Activated naive CD4-positive, alpha-beta T cell treated with anti-CD3 and anti-CD28 coated beads, Interleukin-2, amount 50 U/mL, for 72 hours (primary cell): Measurements from ENCODE around the gene SIX5. TPM values are rescaled to one million over a fixed set of nuclear protein-coding genes. Genes with fewer than 3 reads are reported as not detected.

Source experiments
- ATAC-seq, 2 donors: fragments of 150-1000 bp; cut with Tn5 transposase; 2 replicates each; pipeline ENCODE4 v1.10.0; 2021; ENCODE audit warnings: mild to moderate bottlenecking in 2 of 2, moderate library complexity in 2 of 2
- DNase-seq, 2 donors: peaks; one replicate each; pipeline ENCODE4 v3.0.0; 2021 to 2022; ENCODE audit warnings: low spot score in 2 of 2
- H3K27ac Mint-ChIP-seq, 2 donors: one replicate each; pipeline ENCODE4 v1.8.0; 2022; ENCODE audit warnings: mild to moderate bottlenecking in 2 of 2, mixed read lengths in 2 of 2
- H3K36me3 Mint-ChIP-seq, 2 donors: one replicate each; pipeline ENCODE4 v1.8.0; 2022; ENCODE audit warnings: mixed read lengths in 2 of 2
- H3K9me3 Mint-ChIP-seq, 2 donors: one replicate each; pipeline ENCODE4 v1.8.0; 2022; ENCODE audit warnings: mixed read lengths in 2 of 2
- total RNA-seq, 2 donors: library from RNA; stranded (reverse); gene quantifications; one replicate each; pipeline ENCODE4 v1.2.3, GENCODE V29; 2022

Gene SIX5
- 1 to 10 TPM; 2.7 to 4.3 TPM for total RNA-seq

- Mint-ChIP-seq H3K36me3 (no peaks in the 10 kb centered on the region), H3K27ac (peak within 1 kb of the TSS; percentile 68 to 79), H3K9me3 (no peaks in the 10 kb centered on the region)
- peak; percentile 96 to 99 for DNase-seq
- ATAC-seq: peak; percentile 73
Observed at GRCh38 chr19:45768984-45769782, at the start of gene SIX5. TSS of gene SIX5 (minus strand) at chr19:45769252. CDS start at chr19:45768844, 408 bp downstream.

GRCh38 chr19:45817725-45818301, 48.8 kb upstream of the SIX5 start:
- DNase-seq: no peak
- Mint-ChIP-seq H3K9me3 (no peaks in the 10 kb centered on the region), H3K27ac (no peak overlapping the region), H3K36me3 (no peaks in the 10 kb centered on the region)
- peak; percentile 5 to 19 for ATAC-seq

GRCh38 chr19:45817010-45817724, 48.1 kb upstream of the SIX5 start:
- Mint-ChIP-seq H3K9me3 (no peaks in the 10 kb centered on the region), H3K36me3 (no peaks in the 10 kb centered on the region), H3K27ac (peak overlapping the region in 1 of 2 donors; percentile 44)
- DNase-seq (peak; percentile 92 to 99), ATAC-seq (peak; percentile 95)

GRCh38 chr19:45816236-45817009, 47.4 kb upstream of the SIX5 start:
- Mint-ChIP-seq H3K9me3 (no peaks in the 10 kb centered on the region), H3K27ac (no peak overlapping the region), H3K36me3 (no peaks in the 10 kb centered on the region)
- ATAC-seq: no peak
- no peak for DNase-seq

GRCh38 chr19:45815481-45816216, 46.6 kb upstream of the SIX5 start:
- ATAC-seq (no peak), DNase-seq (no peak)
- Mint-ChIP-seq H3K36me3 (no peaks in the 10 kb centered on the region), H3K9me3 (no peaks in the 10 kb centered on the region), H3K27ac (no peak overlapping the region)

GRCh38 chr19:45814851-45815480, 45.9 kb upstream of the SIX5 start, which contains the start of gene RSPH6A:
TSS of gene RSPH6A (minus strand) at chr19:45815308. CDS start at chr19:45815176, 132 bp downstream.
- ATAC-seq: no peak
- H3K36me3 Mint-ChIP-seq: no peaks in the 10 kb centered on the region
- no peak for DNase-seq
- H3K27ac Mint-ChIP-seq: peak within 1 kb of the TSS in 1 of 2 donors; percentile 36
- no peaks in the 10 kb centered on the region for H3K9me3 Mint-ChIP-seq

- DNase-seq (no peak), ATAC-seq (no peak)
- H3K27ac Mint-ChIP-seq: peak overlapping the region in 1 of 2 donors; percentile 36
- H3K36me3 Mint-ChIP-seq: no peaks in the 10 kb centered on the region
- no peaks in the 10 kb centered on the region for H3K9me3 Mint-ChIP-seq
Observed at GRCh38 chr19:45814166-45814780, 45.2 kb upstream of the SIX5 start.

GRCh38 chr19:45812297-45812696, 43.2 kb upstream of the SIX5 start:
- H3K36me3 Mint-ChIP-seq: no peaks in the 10 kb centered on the region
- H3K27ac Mint-ChIP-seq: no peak overlapping the region
- H3K9me3 Mint-ChIP-seq: no peaks in the 10 kb centered on the region
- ATAC-seq (no peak), DNase-seq (no peak)

- peak in 1 of 2 donors; percentile 47 for ATAC-seq
- Mint-ChIP-seq H3K36me3 (no peaks in the 10 kb centered on the region), H3K27ac (peak overlapping the region in 1 of 2 donors; percentile 76), H3K9me3 (no peaks in the 10 kb centered on the region)
- no peak for DNase-seq
Observed at GRCh38 chr19:45809643-45810159, 40.6 kb upstream of the SIX5 start.

- no peak for ATAC-seq
Observed at GRCh38 chr19:45805719-45806118, 36.7 kb upstream of the SIX5 start.

GRCh38 chr19:45804959-45805230, 35.8 kb upstream of the SIX5 start:
- no peaks in the 10 kb centered on the region for H3K9me3 Mint-ChIP-seq
- no peaks in the 10 kb centered on the region for H3K36me3 Mint-ChIP-seq
- no peak for ATAC-seq
- H3K27ac Mint-ChIP-seq: no peak overlapping the region
- DNase-seq: no peak

More at GRCh38 chr19:45805719-45806118, 36.7 kb upstream of the SIX5 start:
- no peak overlapping the region for H3K27ac Mint-ChIP-seq
- H3K36me3 Mint-ChIP-seq: no peaks in the 10 kb centered on the region
- no peak for DNase-seq
- H3K9me3 Mint-ChIP-seq: no peaks in the 10 kb centered on the region

- Mint-ChIP-seq H3K27ac (no peak overlapping the region), H3K9me3 (no peaks in the 10 kb centered on the region)
Observed at GRCh38 chr19:45804140-45804958, 35.3 kb upstream of the SIX5 start.

GRCh38 chr19:45801603-45802175, 32.6 kb upstream of the SIX5 start:
- H3K27ac Mint-ChIP-seq: peak overlapping the region in 1 of 2 donors; percentile 83
- ATAC-seq (no peak), DNase-seq (no peak)
- H3K36me3 Mint-ChIP-seq: no peaks in the 10 kb centered on the region
- no peaks in the 10 kb centered on the region for H3K9me3 Mint-ChIP-seq

More at GRCh38 chr19:45804140-45804958, 35.3 kb upstream of the SIX5 start:
- ATAC-seq (no peak), DNase-seq (no peak)
- no peaks in the 10 kb centered on the region for H3K36me3 Mint-ChIP-seq

- DNase-seq (no peak), ATAC-seq (no peak)
- Mint-ChIP-seq H3K27ac (no peak overlapping the region), H3K36me3 (no peaks in the 10 kb centered on the region), H3K9me3 (no peaks in the 10 kb centered on the region)
Observed at GRCh38 chr19:45800070-45800553, 31.1 kb upstream of the SIX5 start.
